Measurements from ENCODE around the gene FBXO48. TPM values are rescaled to one million over a fixed set of nuclear protein-coding genes. Genes with fewer than 3 reads are reported as not detected.

The FBXO48 gene
- total and polyA plus RNA-seq, 2 of the 4 experiments (the other 2 are of a cell fraction) = 0.18 to 0.43 TPM

GRCh38 chr2:68476454-68476853 is 9.4 kb upstream of the FBXO48 start:
- Histone ChIP-seq H3K23ac (ENCODE audit: low read depth, low read length) (no peak overlapping the region), H3K79me1 (ENCODE audit: low read depth in 1 of 2, low read length in 2 of 2) (no peaks in the 10 kb centered on the region; a peak in 1 of 4 replicates), H3K14ac (replicated peaks; ENCODE audit: low read depth, low read length) (no peak overlapping the region), H3K56ac (ENCODE audit: extremely low read depth, insufficient read depth, low read length) (no peak overlapping the region), H3K27me3 (ENCODE audit: control insufficient read depth, insufficient read depth, low read length) (no peaks in the 10 kb centered on the region), H3K27ac (ENCODE audit: insufficient read depth, low read length) (no peak overlapping the region), H3K4me3 (ENCODE audit: insufficient read depth, low read depth, low read length) (no peak overlapping the region), H2BK20ac (ENCODE audit: low read depth, low read length) (no peak overlapping the region), H3K18ac (ENCODE audit: low read depth, low read length) (no peak overlapping the region), H3K9me1 (ENCODE audit: insufficient read depth, low read length) (no peaks in the 10 kb centered on the region), H3K4ac (ENCODE audit: low read depth, low read length) (no peak overlapping the region), H4K8ac (ENCODE audit: low read depth in 2 of 2, low read length in 2 of 2) (no peak overlapping the region), H2BK15ac (ENCODE audit: low read depth, low read length) (no peak overlapping the region), H2AK5ac (ENCODE audit: low read depth, low read length) (no peak overlapping the region), H2AK9ac (replicated peaks; ENCODE audit: low read depth, low read length, poor library complexity) (no peak overlapping the region), H3K9ac (ENCODE audit: low read depth, low read length) (no peak overlapping the region), H2BK120ac (ENCODE audit: low read depth, low read length) (no peak overlapping the region), H3K4me1 (ENCODE audit: control insufficient read depth, insufficient read depth, low read length) (no peaks in the 10 kb centered on the region), H4K5ac (ENCODE audit: low read depth, low read length) (no peak overlapping the region), H3K4me2 (ENCODE audit: low read depth, low read length) (no peak overlapping the region), H3K36me3 (ENCODE audit: control insufficient read depth, insufficient read depth, low read length) (no peaks in the 10 kb centered on the region), H4K20me1 (ENCODE audit: insufficient read depth, low read length) (peaks cover 3% of the 10 kb centered on the region; the same call in 1 of the 2 replicates), H2AFZ (replicated peaks; ENCODE audit: low read length, poor library complexity) (no peak overlapping the region), H4K91ac (ENCODE audit: insufficient read depth, low read depth, low read length) (no peak overlapping the region), H2BK5ac (ENCODE audit: low read depth, low read length, poor library complexity, severe bottlenecking) (no peak overlapping the region), H3K9me3 (ENCODE audit: control insufficient read depth, insufficient read depth, low read length) (no peaks in the 10 kb centered on the region)
- POLR2A ChIA-PET (ENCODE audit: unreplicated experiment) = no interaction called here
- WGBS, 2 experiments (ENCODE audit: extremely low coverage in 2 of 2, insufficient read length in 1 of 2) = no CpG with 5 or more reads among the region's 1 CpG
- CTCF ChIA-PET = no interaction called here
- intact Hi-C loops (cut with micrococcal nuclease) = no loop called here
- in situ Hi-C loops (cut with MboI; ENCODE audit: low sequenced_read_pairs) = loop anchor here (25.0 kb wide), 1 partner anchor 111 kb away; no protein-coding TSS in a partner anchor
- DNase-seq = no peak
- dilution Hi-C loops (cut with HindIII; ENCODE audit: low sequenced_read_pairs, unreplicated experiment) = no loop called here
- no peak for ATAC-seq (ENCODE audit: low read depth)
- TF ChIP-seq MXI1 (IDR thresholded peaks at IDR 0.05; ENCODE audit: borderline replicate concordance, low read depth, low read length) (no peak), FOS (IDR thresholded peaks at IDR 0.05; ENCODE audit: low read depth, low read length) (no peak), POLR2A (IDR thresholded peaks at IDR 0.05; ENCODE audit: low read depth, low read length) (no peak)
- no TSS peak for BruUV-seq (replicated peaks)

Data from IMR-90 (cell line).